Stimulated activated effector memory CD8-positive, alpha-beta T cell treated with anti-CD3 and anti-CD28 coated beads, Interleukin-12 subunit alpha, Interleukin-12 subunit beta, amount 100 ng/mL, for 72 hours (primary cell): ENCODE results near the gene ARL11.

Source experiments
- ATAC-seq: fragments of 150-1000 bp; cut with Tn5 transposase; 2 replicates; pipeline ENCODE4 v1.10.0; 2021
- DNase-seq, 2 donors: peaks; one replicate each; pipeline ENCODE4 v3.0.0; 2021 to 2022; ENCODE audit warnings: low spot score in 2 of 2
- H3K27ac Mint-ChIP-seq: one replicate; pipeline ENCODE4 v1.8.0; 2022; ENCODE audit warnings: mild to moderate bottlenecking, mixed read lengths
- H3K36me3 Mint-ChIP-seq: one replicate; pipeline ENCODE4 v1.8.0; 2022; ENCODE audit warnings: mild to moderate bottlenecking, mixed read lengths
- H3K4me1 Mint-ChIP-seq: one replicate; pipeline ENCODE4 v1.8.0; 2022; ENCODE audit warnings: mixed read lengths
- H3K4me3 Mint-ChIP-seq: one replicate; pipeline ENCODE4 v1.8.0; 2022; ENCODE audit warnings: mild to moderate bottlenecking, mixed read lengths
- H3K9me3 Mint-ChIP-seq: one replicate; pipeline ENCODE4 v1.8.0; 2022; ENCODE audit warnings: mixed read lengths

ARL11 gene

DNA sequence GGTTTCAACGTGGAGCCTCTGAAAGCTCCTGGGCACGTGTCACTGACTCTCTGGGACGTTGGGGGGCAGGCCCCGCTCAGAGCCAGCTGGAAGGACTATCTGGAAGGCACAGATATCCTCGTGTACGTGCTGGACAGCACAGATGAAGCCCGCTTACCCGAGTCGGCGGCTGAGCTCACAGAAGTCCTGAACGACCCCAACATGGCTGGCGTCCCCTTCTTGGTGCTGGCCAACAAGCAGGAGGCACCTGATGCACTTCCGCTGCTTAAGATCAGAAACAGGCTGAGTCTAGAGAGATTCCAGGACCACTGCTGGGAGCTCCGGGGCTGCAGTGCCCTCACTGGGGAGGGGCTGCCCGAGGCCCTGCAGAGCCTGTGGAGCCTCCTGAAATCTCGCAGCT lies 2.3 kb downstream of the ARL11 start:
- no peak overlapping the region for H3K27ac Mint-ChIP-seq
- ATAC-seq: no peak
- no peak for DNase-seq
- H3K36me3 Mint-ChIP-seq: no peaks in the 10 kb centered on the region
- peaks cover 16% of the 10 kb centered on the region for H3K4me1 Mint-ChIP-seq
- no peak overlapping the region for H3K4me3 Mint-ChIP-seq
- no peaks in the 10 kb centered on the region for H3K9me3 Mint-ChIP-seq

- peaks cover 26% of the 10 kb centered on the region for H3K4me1 Mint-ChIP-seq
- H3K36me3 Mint-ChIP-seq: no peaks in the 10 kb centered on the region
- no peak for ATAC-seq
Measured at GRCh38 chr13:49632156-49632555, 3.8 kb downstream of the ARL11 start.

GRCh38 chr13:49633710-49634109 lies 5.4 kb downstream of the ARL11 start:
- Mint-ChIP-seq H3K27ac (no peak overlapping the region), H3K4me1 (peaks cover 18% of the 10 kb centered on the region), H3K4me3 (no peak overlapping the region), H3K36me3 (no peaks in the 10 kb centered on the region), H3K9me3 (no peaks in the 10 kb centered on the region)
- DNase-seq (no peak), ATAC-seq (no peak)

More at GRCh38 chr13:49632156-49632555, 3.8 kb downstream of the ARL11 start:
- Mint-ChIP-seq H3K4me3 (no peak overlapping the region), H3K27ac (no peak overlapping the region), H3K9me3 (no peaks in the 10 kb centered on the region)
- DNase-seq: no peak

DNA sequence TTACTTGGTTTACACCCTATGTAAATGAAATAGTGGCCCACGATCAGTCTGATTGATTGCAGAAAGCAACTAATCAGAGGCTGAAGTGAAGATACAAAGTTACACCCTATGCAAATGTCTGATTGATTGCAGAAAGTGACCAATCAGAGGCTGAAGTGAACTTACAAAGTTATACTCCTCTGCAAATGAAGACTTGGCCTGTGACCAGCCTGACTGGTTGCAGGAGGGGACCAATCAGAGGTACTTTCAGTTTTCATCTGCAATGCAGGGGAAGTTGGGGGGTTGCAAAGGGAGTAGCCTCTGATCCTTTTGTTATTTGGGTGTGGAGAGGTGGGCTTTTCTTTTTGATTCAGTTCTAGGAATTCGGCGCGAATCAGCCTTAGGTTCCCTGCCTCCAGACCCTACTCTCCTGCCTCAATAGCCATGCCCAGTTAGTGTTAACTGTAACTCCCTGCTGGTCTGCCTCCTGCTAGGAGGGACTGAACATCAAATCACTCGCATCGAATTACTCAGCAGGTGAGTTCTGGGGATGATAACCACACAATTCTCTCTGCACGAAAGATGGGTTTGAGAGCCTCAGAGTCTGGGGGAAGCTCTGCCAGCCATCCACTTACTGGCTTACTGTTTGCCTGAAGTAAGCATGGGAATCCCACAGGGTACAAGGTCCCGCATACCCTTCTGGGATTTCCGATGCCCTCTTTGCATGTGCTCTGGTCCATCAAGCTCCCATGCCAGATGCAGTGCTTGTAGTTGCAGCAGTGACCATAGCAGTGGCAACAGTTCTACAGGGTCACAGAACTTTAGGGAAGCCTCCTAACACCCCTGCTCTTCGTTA lies 7.5 kb downstream of the ARL11 start:
- ATAC-seq (peak; percentile 76), DNase-seq (peak in 1 of 2 donors; percentile 57)
- Mint-ChIP-seq H3K36me3 (no peaks in the 10 kb centered on the region), H3K4me3 (peak overlapping the region; percentile 36), H3K9me3 (no peaks in the 10 kb centered on the region), H3K27ac (peak overlapping the region; percentile 4), H3K4me1 (peaks cover 18% of the 10 kb centered on the region)

DNA sequence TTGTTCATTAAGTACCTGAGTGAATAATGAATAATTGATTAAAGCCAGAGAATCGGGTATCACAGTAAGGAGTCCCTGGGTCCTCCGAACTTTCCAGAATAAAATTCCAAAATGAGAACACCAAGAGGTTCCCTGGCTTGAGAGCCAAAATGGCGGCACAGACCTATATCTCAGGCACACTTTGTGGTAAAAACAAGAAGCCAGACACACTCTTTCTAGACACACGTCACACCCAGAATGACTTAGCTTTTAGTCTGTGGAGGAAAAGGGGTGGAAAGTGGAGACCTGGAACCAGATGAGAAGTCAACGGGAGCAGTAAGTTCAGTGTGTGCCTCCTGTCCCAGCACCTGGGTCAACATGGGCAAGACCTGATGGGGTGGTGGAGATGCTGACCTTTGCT lies 8.4 kb downstream of the ARL11 start:
- Mint-ChIP-seq H3K4me1 (peaks cover 18% of the 10 kb centered on the region), H3K36me3 (no peaks in the 10 kb centered on the region), H3K4me3 (peak overlapping the region; percentile 36), H3K9me3 (no peaks in the 10 kb centered on the region), H3K27ac (no peak overlapping the region)
- ATAC-seq: no peak
- DNase-seq: no peak

DNA sequence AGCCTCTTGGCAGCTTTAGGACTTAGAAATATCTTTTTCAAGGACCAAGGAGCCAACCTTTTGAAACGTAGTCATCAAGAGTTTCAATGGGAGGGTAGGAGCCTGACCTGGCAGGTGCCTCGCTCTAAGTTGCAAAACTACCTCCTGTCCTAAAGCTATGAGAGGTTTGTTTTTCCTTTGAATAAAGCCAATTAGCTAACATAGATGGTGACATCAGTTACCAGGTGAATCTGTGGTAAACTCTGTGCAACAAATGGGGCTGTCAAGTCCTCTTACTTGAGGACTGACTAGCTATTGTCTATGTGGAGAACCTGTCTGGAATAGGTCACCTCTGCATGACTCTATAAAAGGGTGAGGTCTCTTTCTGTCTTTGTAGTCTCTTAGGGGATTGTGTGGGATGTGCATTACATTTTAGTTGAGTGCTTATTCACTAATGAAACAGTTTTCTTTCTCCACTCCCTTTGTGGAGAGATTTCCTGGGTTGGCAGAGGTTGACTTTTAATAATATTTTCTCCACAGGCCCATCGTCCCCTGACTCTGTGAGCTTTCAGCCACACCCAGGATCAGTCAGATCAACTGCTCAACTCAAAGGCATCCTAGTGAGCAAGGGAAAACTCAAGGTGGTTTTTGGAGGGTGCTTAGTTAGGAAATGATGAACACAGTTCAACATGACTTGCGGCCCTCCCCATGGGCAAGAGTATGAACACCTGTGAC lies 9.9 kb downstream of the ARL11 start:
- Mint-ChIP-seq H3K4me1 (peaks cover 18% of the 10 kb centered on the region), H3K4me3 (no peak overlapping the region), H3K36me3 (no peaks in the 10 kb centered on the region), H3K27ac (no peak overlapping the region), H3K9me3 (no peaks in the 10 kb centered on the region)
- DNase-seq (no peak), ATAC-seq (no peak)

GRCh38 chr13:49638744-49639072 lies 10.4 kb downstream of the ARL11 start:
- ATAC-seq (no peak), DNase-seq (no peak)
- peaks cover 18% of the 10 kb centered on the region for H3K4me1 Mint-ChIP-seq
- no peaks in the 10 kb centered on the region for H3K36me3 Mint-ChIP-seq
- H3K27ac Mint-ChIP-seq: no peak overlapping the region
- no peaks in the 10 kb centered on the region for H3K9me3 Mint-ChIP-seq
- no peak overlapping the region for H3K4me3 Mint-ChIP-seq

- no peak for ATAC-seq
- H3K36me3 Mint-ChIP-seq: no peaks in the 10 kb centered on the region
- no peak for DNase-seq
- no peaks in the 10 kb centered on the region for H3K9me3 Mint-ChIP-seq
- peaks cover 6% of the 10 kb centered on the region for H3K4me1 Mint-ChIP-seq
- H3K27ac Mint-ChIP-seq: no peak overlapping the region
- H3K4me3 Mint-ChIP-seq: no peak overlapping the region
Measured at GRCh38 chr13:49641801-49642291, 13.5 kb downstream of the ARL11 start.

DNA sequence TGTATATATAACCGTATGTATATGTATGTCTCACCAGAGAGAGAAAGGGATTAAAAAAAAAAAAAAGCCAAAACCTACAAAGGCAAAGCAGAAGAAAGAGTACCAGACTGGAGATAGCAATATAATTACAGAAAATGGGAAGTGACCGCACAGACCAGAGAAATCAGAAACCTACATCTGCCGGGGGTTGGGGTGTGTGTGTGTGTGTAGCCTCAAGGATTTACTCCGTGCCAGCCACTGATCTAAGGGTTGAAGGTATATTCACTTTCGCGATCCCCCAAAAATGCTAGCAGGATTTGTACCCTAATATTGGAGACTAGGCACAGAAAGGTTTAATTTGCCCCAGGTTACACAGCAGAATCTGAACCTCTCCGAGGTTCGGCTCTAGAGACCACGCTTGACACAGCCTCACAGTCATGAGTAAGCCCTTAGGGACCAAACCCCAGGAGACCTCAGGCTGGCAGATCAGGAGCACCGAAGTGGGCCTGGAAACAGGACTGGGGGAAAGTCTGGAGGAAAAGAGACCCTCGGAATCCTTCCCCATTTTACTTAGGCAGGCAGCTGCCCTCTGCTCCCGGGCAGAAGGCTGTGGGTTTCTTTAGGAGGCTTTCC lies 14.8 kb downstream of the ARL11 start:
- peaks cover 6% of the 10 kb centered on the region for H3K4me1 Mint-ChIP-seq
- no peaks in the 10 kb centered on the region for H3K36me3 Mint-ChIP-seq
- ATAC-seq (no peak), DNase-seq (no peak)
- no peaks in the 10 kb centered on the region for H3K9me3 Mint-ChIP-seq
- no peak overlapping the region for H3K4me3 Mint-ChIP-seq
- no peak overlapping the region for H3K27ac Mint-ChIP-seq

DNA sequence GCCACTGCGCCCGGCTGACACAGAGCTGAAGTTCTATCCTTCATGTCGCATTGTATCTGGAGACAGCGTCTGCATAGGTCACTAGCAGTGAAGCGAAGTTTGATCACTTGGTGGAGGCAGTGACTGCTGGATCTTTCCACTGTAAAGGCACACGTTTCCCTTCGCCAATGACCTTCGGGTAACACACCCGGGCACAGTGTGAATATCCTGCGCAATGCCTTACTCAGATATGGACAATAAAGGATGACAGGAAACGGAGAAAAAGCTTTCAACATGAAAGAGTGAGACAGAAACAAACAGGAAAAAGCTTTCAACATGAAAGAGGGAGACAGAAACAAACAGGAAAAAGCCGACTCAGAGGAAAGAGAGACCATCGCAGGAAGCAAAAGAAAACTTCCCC lies 17.1 kb downstream of the ARL11 start:
- no peaks in the 10 kb centered on the region for H3K36me3 Mint-ChIP-seq
- H3K9me3 Mint-ChIP-seq: no peaks in the 10 kb centered on the region
- ATAC-seq (no peak), DNase-seq (no peak)
- peak overlapping the region; percentile 11 for H3K27ac Mint-ChIP-seq
- H3K4me1 Mint-ChIP-seq: peaks cover 6% of the 10 kb centered on the region
- no peak overlapping the region for H3K4me3 Mint-ChIP-seq

- no peak overlapping the region for H3K4me3 Mint-ChIP-seq
- no peak for ATAC-seq
- H3K4me1 Mint-ChIP-seq: peaks cover 6% of the 10 kb centered on the region
Measured at GRCh38 chr13:49646688-49647087, 18.4 kb downstream of the ARL11 start.

GRCh38 chr13:49649244-49649962 lies 21.1 kb downstream of the ARL11 start:
- Mint-ChIP-seq H3K36me3 (no peaks in the 10 kb centered on the region), H3K9me3 (no peaks in the 10 kb centered on the region), H3K4me1 (peaks cover 6% of the 10 kb centered on the region)

More at GRCh38 chr13:49646688-49647087, 18.4 kb downstream of the ARL11 start:
- no peak for DNase-seq
- H3K27ac Mint-ChIP-seq: no peak overlapping the region
- no peaks in the 10 kb centered on the region for H3K9me3 Mint-ChIP-seq
- no peaks in the 10 kb centered on the region for H3K36me3 Mint-ChIP-seq

GRCh38 chr13:49649963-49650312 lies 21.6 kb downstream of the ARL11 start:
- no peaks in the 10 kb centered on the region for H3K36me3 Mint-ChIP-seq
- no peak for ATAC-seq
- DNase-seq: no peak
- H3K4me3 Mint-ChIP-seq: no peak overlapping the region
- peaks cover 6% of the 10 kb centered on the region for H3K4me1 Mint-ChIP-seq
- no peaks in the 10 kb centered on the region for H3K9me3 Mint-ChIP-seq
- no peak overlapping the region for H3K27ac Mint-ChIP-seq

More at GRCh38 chr13:49649244-49649962, 21.1 kb downstream of the ARL11 start:
- Mint-ChIP-seq H3K27ac (no peak overlapping the region), H3K4me3 (no peak overlapping the region)
- no peak for ATAC-seq
- DNase-seq: no peak

DNA sequence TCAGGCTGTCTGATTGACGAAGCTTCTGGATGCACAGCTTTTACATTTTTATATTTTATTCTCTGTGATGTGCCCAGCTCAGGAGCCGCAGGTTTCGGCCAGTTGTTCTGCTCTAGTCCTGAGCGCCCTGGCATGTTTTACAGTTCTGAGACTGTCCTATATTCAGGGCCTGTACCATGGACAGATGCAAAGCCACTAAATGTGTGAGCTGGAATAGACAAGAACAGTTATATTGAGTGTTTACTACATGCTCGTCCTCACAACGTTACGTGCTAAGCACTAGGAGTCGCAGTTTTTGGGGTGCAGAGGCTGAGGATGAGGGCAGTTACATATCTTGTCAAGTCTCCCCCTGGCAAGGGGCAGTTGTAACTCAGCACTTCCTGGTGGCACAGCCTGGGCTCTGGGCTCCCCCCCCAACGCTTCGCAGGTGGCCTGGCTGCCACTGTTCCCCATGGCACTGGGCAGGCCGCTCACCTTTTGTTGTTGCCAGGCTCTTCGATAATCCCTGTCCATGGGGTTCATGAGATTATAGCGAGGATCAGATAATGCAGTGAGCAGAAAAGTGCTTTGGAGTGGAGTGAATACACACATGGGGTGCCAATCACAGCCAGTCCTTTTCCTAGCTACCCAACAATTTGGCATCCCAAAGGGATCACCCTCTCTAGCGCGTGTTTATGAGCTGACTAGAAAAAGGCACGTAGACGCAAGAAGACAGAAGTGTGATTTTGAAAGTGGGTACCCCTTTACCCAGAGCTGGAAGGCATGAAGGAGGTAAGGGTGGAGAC lies 23.5 kb downstream of the ARL11 start:
- H3K9me3 Mint-ChIP-seq: no peaks in the 10 kb centered on the region
- H3K36me3 Mint-ChIP-seq: no peaks in the 10 kb centered on the region
- H3K4me1 Mint-ChIP-seq: no peaks in the 10 kb centered on the region
- ATAC-seq (no peak), DNase-seq (no peak)
- no peak overlapping the region for H3K27ac Mint-ChIP-seq
- no peak overlapping the region for H3K4me3 Mint-ChIP-seq
